RCC 7860 (cell line): ENCODE results near the gene MYO18A.
A peak's percentile ranks its signal among the peaks of the same experiment; 100 is the strongest.

Experiments
- DNase-seq: peaks from one replicate; pipeline ENCODE4 v3.0.0-alpha.2; 2015; ENCODE audit warnings: low spot score
- FAIRE-seq: peaks from 2 replicates; lab custom pipeline; 2012; peaks lifted over from hg19 to GRCh38; lab: Jason Lieb, UNC

The MYO18A gene

GRCh38 chr17:29127840-29128239 lies 52.4 kb downstream of the MYO18A start:
- DNase-seq (no peak), FAIRE-seq (no peak)

GRCh38 chr17:29126268-29126930 lies 53.8 kb downstream of the MYO18A start:
- no peak for DNase-seq
- no peak for FAIRE-seq

- DNase-seq (no peak), FAIRE-seq (no peak)
These were observed 54.5 kb downstream of the MYO18A start for GRCh38 chr17:29125651-29126050.

GRCh38 chr17:29124925-29125273 lies 55.3 kb downstream of the MYO18A start:
- DNase-seq (no peak), FAIRE-seq (no peak)

GRCh38 chr17:29124135-29124924 lies 55.9 kb downstream of the MYO18A start:
- peak; percentile 70 for FAIRE-seq
- DNase-seq = peak; percentile 58

GRCh38 chr17:29123111-29123510 lies 57.1 kb downstream of the MYO18A start:
- FAIRE-seq = no peak

GRCh38 chr17:29121442-29121841 lies 58.8 kb downstream of the MYO18A start:
- no peak for FAIRE-seq
- DNase-seq = no peak

More at GRCh38 chr17:29123111-29123510, 57.1 kb downstream of the MYO18A start:
- DNase-seq = no peak

GRCh38 chr17:29120433-29120832 lies 59.8 kb downstream of the MYO18A start:
- no peak for DNase-seq
- FAIRE-seq = no peak

- DNase-seq = no peak
- FAIRE-seq = no peak
These were observed 60.9 kb downstream of the MYO18A start for GRCh38 chr17:29119265-29119664.

GRCh38 chr17:29116804-29117753 lies 63.1 kb downstream of the MYO18A start:
- DNase-seq (peak; percentile 21), FAIRE-seq (no peak)

GRCh38 chr17:29115961-29116803 lies 64.0 kb downstream of the MYO18A start:
- DNase-seq (peak; percentile 58), FAIRE-seq (no peak)

GRCh38 chr17:29115435-29115834 lies 64.8 kb downstream of the MYO18A start:
- FAIRE-seq = no peak
- DNase-seq = no peak

GRCh38 chr17:29114141-29114540 lies 66.1 kb downstream of the MYO18A start:
- FAIRE-seq (no peak), DNase-seq (no peak)

GRCh38 chr17:29113334-29113733 lies 66.9 kb downstream of the MYO18A start:
- DNase-seq (no peak), FAIRE-seq (no peak)

- FAIRE-seq = peak; percentile 87
- DNase-seq = peak; percentile 47
These were observed 67.4 kb downstream of the MYO18A start for GRCh38 chr17:29112771-29113295.

- FAIRE-seq (no peak), DNase-seq (peak; percentile 24)
These were observed 68.2 kb downstream of the MYO18A start for GRCh38 chr17:29111816-29112499.

- no peak for FAIRE-seq
- no peak for DNase-seq
These were observed 69.8 kb downstream of the MYO18A start for GRCh38 chr17:29110372-29110757.

GRCh38 chr17:29109477-29110371 lies 70.5 kb downstream of the MYO18A start:
- no peak for FAIRE-seq
- no peak for DNase-seq
